Pulmonary artery endothelial cell (primary cell): ENCODE results near the gene ITLN2. TPM values are rescaled to one million over a fixed set of nuclear protein-coding genes. Genes with fewer than 3 reads are reported as not detected.
"Not testable (repeated sequence)": the region's sequence is repeated elsewhere in the genome, so short reads cannot be mapped to it uniquely, and the experiment has no call there.

Experiments
- DNase-seq: peaks from one replicate; pipeline ENCODE4 v3.0.0-alpha.2; 2011; ENCODE audit warnings: low read depth, low spot score
- total RNA-seq: library from RNA; depleted of rRNA; stranded (reverse); fragments of >200 nt; gene quantifications from 2 replicates; pipeline ENCODE4 v1.2.3, GENCODE V29; 2014

The ITLN2 gene
- total RNA-seq, 1 donor from 2014 or later = not detected

DNA sequence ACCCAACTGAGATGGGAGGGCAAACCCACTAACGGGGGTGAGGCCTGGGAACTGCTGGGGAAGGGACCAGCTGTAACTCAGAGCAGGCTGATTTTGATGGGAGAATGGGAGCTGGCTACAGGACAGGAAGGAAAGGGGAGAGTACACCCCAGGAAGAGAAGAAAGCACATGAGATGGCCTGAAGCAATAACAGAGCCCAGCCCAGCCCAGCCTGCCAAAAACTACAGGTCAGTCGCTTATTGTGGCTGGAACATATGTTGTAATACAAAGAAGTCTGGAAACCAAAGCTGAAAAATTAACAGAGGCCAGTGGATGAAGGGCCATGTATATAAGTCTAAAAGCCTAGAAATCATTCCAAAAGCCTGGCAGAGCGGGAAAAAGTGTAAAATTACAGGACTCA is 1.6 kb downstream of the ITLN2 start:
- DNase-seq = no peak

DNA sequence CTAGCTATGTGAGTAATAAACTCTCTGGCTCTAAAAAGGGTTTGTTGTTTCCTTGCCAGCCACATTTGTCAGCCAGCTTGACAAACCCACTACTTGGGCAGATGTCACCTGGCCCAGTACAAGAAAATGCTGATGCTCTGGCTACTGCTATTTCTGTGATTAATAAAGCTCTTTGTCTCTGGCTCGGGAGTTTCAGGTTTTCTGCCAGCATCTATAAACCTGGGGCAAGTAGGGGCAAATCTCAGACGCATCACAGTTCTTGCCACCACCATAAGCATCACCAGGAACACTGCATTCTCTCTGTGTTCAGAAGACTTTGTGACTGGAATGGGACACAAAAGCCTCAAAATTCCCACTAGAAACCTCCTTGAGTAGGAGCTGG is 2.5 kb downstream of the ITLN2 start:
- DNase-seq = no peak

DNA sequence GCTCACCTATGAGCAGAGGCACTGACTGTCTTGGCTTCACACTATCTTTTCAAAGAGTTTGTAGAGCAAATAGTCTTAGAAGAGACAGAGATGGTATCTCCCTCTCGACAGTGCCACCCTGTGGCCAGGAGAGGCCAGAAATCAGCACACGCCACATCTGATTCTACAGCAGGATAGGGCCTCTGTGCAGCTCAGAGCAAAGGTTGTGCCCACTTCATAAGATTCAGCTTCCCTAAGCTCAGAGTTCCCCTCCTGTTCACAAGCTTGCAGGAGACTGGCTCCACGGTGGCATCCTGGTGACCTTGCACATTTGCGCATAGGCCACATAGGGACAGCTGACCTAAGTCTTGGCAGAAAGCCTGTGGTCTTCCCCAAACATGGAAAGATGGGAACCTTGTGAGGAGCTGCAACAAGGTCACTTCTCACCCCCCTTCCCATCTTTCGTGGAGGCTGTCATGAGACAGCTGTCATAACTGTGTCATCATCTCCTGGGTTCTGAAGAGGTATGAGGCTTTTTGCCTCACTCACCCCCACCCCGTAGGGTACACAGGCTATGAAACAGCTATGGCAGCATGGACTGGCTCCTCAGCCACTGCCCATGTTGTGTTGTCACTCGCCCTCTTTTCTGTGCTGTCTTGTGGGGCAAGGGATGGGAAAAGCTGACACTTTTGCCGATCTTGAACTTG is 3.0 kb downstream of the ITLN2 start:
- DNase-seq = no peak

DNA sequence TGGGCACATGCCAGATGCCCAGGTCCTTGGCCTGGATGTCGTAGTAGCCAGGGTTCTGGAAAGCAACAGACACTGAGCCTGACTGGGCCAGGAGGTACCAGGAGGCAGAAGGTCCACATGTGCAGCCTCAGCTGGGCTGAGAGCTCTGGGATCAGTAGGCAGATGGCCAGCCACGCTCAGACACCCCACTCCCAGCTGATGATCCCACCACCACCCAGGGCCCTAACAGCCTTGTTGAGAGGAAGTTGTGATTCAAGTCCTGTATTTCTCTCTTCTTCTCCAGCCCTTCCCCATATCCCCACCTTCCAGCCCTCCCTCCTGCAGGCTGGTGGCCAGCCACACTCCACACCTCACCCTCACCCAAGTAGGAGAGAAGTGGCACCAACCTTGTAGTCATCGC is 4.0 kb downstream of the ITLN2 start:
- DNase-seq = no peak

DNA sequence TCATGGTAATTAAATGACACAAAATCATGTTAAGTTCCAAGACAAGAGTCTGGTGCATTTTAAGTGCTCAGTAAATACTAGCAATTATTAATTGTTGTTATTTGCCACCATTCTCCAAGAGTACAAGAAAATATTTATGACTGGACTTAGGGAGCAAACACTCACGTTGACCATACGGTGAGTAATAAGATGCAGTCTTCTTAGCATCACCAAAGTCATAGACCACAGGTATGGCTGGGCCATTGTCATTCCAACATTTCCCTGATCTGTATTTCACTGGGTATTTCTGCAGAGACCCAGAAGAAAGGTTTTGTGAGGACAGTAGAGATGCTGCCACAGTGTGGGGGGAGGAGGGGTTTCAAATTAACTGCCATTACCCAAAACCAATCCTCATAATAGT is 4.7 kb downstream of the ITLN2 start:
- no peak for DNase-seq

DNA sequence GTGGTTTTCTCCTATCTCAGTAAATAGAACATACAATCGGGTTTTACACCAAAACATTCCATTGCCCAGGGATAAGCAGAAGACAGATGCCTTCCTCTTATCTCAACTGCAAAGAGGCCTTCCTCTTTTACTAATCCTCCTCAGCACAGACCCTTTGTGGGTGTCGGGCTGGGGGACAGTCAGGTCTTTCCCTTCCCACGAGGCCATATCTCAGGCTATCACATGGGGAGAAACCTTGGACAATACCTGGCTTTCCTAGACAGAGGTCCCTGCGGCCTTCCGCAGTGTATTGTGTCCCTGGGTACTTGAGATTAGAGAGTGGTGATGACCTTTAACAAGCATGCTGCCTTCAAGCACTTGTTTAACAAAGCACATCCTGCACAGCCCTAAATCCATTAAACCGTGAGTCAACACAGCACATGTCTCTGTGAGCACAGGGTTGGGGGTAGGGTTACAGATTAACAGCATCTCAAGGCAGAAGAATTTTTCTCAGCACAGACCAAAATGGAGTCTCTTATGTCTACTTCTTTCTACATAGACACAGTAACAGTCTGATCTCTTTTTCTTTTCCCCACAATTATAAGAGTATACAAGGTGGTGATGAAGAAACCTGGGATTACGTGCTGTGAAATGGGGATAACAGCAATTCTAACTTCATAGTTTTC is 5.3 kb downstream of the ITLN2 start:
- DNase-seq = not testable (repeated sequence)

DNA sequence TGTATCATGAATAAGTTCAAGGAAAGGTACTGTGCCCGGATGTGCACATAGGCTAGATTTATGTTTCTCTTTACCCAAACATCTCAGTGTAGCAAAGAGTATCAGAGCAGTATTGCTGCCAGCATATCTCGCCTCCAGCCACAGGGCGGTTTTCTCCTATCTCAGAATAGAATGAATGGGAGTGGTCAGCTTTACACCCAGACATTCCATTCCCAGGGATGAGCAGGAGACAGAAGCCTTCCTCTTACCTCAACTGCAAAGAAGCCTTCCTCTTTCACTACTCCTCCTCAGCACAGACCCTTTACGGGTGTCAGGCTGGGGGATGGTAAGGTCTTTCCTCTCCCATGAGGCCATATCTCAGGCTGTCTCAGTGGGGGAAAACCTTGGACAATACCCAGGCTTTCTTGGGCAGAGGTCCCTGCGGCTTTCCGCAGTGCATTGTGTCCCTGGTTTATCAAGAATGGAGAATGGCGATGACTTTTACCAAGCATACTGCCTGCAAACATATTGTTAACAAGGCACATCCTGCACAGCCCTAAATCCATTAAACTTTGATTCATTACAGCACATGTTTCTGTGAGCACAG is 7.3 kb downstream of the ITLN2 start:
- not testable (repeated sequence) for DNase-seq

DNA sequence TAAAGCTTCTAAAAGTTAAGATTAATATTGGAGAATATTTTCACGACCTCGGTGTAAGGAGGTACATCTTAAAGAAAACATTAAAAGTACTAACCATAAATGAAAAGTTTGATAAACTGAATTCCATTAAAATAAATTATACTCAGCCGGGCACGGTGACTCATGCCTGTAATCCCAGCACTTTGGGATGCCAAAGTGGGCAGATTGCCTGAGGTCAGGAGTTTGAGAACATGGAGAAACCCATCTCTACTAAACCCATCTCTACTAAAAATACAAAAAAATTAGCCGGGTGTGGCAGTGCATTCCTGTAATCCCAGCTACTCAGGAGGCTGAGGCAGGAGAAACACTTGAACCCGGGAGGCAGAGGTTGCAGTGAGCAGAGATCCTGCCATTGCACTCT is 8.7 kb downstream of the ITLN2 start:
- DNase-seq = not testable (repeated sequence)

DNA sequence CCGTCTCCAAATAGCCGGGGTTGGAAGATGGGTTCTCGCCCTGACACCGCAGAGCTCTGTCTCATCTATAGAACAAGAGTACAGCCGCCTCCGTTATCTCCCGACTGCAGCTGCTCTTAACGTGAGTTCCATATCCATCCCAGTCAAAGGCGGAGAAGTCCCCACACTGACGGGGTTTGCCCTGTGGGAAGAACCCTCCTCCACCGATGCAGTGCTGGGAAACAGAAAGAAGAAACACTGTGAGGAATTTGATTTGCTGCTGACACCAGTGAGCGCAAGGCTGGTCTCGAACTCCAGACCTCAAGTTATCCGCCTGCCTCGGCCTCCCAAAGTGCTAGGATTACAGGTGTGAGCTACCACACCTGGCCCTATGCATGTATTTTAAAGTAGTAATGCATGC is 9.5 kb downstream of the ITLN2 start:
- no peak for DNase-seq

DNA sequence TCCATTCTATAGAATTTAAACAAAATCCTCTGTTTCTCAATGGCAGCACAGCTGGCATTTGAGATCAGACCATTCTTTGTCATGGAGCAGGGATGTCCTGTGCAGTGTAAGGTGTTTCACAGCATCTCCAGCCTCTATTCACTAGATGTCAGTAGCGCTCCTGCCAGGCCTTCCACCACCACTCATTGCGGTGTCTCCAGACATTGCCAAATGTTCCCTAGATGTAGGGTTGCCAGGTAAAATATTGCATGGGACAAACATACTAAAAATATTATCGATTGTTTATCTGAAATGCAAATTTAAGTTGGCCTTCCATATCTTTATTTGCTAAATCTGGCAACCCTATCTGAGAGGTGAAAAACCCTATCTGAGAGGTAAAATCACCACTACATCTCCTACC is 11.7 kb downstream of the ITLN2 start:
- no peak for DNase-seq

DNA sequence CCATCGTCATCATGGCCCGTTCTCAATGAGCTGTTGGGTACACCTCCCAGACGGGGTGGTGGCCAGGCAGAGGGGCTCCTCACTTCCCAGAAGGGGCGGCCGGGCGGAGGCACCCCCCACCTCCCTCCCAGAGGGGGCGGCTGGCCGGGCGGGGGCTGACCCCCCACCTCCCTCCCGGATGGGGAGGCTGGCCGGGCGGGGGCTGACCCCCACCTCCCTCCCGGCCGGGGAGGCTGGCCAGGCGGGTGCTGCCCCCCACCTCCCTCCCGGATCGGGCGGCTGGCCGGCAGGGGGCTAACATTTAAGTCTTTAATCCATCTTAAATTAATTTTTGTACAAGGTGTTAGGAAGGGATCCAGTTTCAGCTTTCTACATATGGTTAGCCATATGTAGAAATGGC is 17.9 kb downstream of the ITLN2 start:
- not testable (repeated sequence) for DNase-seq

DNA sequence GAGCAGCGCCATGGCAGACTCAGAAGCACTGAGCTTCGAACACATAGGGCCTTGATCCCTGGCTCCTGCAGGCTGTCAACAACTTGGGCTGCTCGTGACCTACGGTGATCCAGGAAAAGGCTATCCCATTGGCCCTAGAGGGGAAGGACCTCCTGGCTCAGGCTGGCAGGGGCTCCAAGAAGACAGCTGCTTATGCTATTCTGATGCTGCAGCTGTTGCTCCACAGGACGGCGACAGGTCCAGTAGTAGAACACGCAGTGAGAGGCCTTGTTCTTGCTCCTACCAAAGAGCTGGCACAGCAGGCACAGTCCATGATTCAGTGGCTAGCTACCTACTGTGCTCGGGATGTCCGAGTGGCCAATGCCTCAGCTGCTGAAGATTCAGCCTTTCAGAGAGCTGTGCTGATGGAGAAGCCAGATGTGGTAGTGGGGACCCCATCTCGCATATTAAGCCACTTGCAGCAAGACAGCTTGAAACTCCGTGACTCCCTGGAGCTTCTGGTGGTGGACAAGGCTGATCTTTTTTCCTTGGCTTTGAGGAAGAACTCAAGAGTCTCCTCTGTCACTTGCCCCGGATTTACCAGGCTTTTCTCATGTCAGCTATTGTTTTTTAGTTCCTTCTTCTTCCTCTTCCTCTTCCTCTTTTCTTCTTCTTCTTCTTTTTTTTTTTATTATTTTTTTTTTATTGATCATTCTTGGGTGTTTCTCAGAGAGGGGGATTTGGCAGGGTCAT is 18.9 kb downstream of the ITLN2 start:
- no peak for DNase-seq

DNA sequence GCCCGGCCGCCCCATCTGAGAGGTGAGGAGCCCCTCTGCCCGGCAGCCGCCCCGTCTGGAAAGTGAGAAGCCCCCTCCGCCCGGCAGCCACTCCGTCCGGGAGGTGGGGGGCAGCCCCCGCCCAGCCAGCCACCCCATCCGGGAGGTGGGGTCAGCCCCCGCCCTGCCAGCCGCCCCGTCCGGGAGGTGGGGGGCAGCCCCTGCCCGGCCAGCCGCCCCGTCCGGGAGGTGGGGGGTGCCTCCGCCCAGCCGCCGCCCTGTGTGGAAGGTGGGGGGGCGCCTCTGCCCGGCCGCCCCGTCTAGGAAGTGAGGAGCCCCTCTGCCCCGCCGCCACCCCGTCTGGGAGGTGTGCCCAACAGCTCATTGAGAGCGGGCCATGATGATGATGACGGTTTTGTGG is 21.3 kb downstream of the ITLN2 start:
- DNase-seq = not testable (repeated sequence)

DNA sequence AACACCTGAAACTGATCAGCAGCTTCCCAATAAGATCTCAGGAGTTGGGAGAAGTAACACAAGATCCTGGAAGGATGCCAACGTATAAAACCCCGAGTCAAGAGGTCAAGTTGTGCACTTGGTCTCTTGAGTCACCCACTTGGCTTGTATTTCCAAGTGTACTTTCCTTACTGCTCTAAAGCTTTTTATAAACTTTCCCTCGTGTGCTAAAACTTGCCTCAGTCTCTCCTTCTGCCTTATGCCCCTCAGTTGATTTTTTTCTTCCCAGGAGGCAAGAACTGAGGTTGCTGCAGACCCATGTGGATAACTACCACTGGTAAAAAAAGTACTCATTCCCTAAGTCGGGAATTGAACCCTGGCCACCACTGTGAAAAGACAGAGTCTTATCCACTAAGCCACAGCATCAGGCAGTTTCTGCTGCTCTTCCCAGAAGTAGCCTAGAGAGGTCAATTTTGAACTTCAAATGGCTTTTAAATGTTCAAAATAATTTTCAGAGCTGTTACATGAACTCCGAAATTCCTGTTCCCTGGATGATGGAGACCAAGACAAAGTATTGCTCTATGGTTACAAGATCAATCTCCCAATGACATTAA is 28.9 kb downstream of the ITLN2 start:
- DNase-seq = no peak

DNA sequence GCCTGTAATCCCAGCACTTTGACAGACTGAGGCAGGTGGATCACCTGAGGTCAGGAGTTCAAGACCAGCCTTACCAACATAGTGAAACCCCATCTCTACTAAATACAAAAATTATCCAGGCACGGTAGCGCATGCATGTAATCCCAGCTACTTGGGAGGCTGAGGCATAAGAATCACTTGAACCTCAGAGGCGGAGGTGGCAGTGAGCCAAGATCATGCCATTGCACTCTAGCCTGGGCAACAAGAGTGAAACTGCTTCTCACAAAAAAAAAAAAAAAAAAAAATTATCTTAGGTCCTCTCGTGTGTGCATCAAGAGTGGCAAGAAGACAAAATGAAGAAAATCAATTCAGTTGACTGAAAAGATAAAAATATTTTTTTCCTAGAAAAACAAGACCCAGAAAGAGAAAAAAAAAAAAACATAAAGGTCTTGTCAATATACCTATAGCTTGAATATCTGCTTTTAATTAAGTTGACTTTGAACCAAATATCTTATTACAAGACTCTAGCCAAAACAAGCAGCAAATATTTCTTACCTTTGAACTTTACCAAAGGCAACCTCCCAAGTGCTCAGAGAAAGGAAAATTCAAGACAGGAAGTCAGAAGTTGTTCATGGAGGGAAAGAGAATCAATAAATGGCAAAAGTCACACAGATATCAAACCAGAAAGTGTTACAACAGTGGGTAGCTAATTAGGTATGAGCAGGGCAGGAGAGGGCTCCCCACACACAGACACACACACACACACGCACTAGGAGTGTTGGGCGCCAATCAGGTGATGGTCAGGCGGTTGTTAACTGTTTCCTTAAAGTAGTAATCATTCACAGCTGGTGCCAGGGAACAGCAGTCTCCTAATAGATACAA is 29.6 kb downstream of the ITLN2 start:
- DNase-seq = no peak

DNA sequence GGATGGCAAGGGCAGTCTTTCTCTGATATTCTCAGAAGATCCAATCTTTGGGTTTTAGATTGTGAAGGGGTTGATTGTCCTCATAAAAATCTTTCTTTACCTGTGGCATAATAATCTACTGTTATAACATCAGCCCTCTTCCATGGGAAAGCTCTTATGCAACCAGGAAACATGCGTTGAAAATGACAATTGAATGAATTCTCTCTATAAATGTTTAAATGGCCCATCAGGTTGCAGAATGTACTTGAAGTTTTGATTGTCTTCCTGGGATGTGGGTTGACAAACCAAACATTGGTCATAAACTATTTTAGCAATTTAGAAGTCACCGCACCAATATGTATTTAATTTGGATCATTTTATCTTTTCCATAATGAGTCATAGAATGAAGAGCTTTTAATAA is 37.9 kb downstream of the ITLN2 start:
- DNase-seq = no peak

DNA sequence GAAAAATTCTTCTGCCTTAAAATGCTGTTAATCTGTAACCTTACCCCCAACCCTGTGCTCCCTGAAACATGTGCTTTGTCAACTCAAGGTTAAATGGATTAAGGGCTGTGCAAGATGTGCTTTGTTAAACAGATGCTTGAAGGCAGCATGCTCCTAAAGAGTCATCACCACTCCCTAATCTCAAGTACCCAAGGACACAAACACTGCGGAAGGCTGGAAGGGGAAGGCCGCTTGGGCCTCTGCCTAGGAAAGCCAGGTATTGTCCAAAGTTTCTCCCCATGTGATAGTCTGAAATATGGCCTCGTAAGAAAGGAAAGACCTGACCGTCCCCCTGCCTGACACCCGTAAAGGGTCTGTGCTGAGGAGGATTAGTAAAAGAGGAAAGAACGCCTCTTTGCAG is 41.4 kb downstream of the ITLN2 start:
- DNase-seq = not testable (repeated sequence)

DNA sequence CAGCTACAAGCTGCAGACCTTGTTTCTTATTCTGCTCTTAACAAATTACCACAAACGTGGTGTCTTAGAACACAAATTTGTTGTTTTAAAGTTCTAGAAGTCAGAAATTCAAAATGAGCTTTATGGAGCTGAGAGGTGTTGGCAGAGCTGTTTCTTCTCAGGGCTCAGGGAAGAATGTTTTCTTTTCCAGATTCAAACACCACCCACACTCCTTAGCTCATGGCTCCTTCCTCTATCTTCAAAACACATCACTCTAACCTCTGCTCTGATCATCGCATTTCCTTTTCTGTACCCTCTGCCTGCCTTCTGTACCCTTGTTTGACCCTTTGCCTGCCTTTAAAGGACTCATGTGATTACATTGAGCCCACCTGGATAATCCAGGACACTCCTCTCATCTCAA is 42.7 kb downstream of the ITLN2 start:
- no peak for DNase-seq

DNA sequence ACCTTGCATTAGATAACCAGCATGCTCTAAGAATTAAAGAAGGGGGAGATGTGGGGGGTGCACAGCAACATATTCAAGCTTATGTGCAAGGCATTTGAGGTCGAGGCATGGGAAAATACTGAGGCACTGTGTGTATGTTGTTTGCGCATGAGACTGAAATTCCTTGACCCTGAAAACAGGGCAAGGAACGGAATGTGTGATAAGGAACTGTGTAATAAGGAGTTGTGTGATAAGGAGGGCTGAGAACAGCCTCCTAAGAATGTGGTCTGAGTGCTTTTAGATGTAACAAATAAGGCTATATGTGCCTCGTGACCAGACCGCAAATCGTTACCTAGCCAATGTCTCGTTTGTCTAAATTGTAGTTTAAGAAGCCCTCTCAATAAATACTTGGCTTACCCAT is 43.2 kb downstream of the ITLN2 start:
- peak; percentile 30 for DNase-seq

DNA sequence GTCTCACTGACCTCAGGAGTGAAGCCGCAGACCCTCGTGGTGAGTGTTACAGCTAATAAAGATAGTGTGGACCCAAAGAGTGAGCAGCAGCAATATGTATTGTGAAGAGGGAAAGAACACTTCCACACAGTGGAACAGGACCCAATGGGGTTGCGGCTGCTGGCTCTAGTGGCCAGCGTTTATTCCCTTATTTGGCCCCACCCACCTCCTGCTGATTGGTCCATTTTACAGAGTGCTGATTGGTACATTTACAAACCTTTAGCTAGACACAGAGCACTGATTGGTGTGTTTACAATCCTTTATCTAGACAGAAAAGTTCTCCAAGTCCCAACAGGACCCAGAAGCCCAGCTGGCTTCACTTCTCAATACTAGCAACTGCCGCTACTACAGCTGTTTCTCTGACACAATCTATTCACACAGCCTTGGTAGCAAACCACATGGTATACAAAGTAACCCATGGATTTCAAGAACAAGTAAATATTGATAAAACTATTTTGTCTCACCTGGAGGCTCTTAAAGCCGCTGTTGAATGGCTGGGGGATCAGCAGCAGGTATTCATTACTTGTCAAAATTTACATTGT is 44.3 kb downstream of the ITLN2 start:
- no peak for DNase-seq

DNA sequence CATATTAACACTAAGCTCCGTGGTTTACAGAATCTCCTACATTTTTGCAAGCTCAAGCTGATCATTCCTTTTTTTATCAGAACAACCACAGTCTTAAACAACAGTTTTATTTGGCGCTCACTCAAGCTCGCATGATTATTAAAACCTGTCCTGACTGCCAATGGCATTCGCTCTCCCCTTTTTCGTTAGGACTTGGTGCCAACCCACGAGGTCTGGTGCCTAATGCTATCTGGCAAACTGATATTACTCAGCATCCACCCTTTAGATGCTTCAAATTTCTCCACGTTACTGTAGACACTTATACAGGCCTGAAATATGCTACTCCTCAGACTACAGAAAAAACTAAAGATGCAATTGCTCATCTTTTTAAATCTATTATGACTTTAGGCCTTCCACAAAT is 46.6 kb downstream of the ITLN2 start:
- no peak for DNase-seq
